Subcutaneous abdominal adipose tissue (tissue), 5 donors: ENCODE results near the gene TMEM52B.
"Not testable (repeated sequence)": the region's sequence is repeated elsewhere in the genome, so short reads cannot be mapped to it uniquely, and the experiment has no call there.

Source experiments
- H3K27ac ChIP-seq: one replicate; pipeline ENCODE4 v1.7.0; 2013; ENCODE audit warnings: low read depth, mild to moderate bottlenecking, inconsistent platforms, low read length, moderate library complexity
- H3K27me3 ChIP-seq, 5 donors: one replicate each; pipeline ENCODE4 v1.7.0; 2013; ENCODE audit warnings: low read length in 5 of 5, inconsistent platforms in 1 of 5; ENCODE audit not compliant: control insufficient read depth in 5 of 5, insufficient read depth in 4 of 5
- H3K36me3 ChIP-seq, 5 donors: one replicate each; pipeline ENCODE4 v1.7.0; 2013; ENCODE audit warnings: low read length in 5 of 5; ENCODE audit not compliant: control insufficient read depth in 5 of 5, insufficient read depth in 5 of 5
- H3K4me1 ChIP-seq, 5 donors: one replicate each; pipeline ENCODE4 v1.7.0; 2013; ENCODE audit warnings: low read length in 5 of 5, mild to moderate bottlenecking in 3 of 5, moderate library complexity in 1 of 5; ENCODE audit not compliant: control insufficient read depth in 5 of 5, insufficient read depth in 5 of 5
- H3K4me3 ChIP-seq, 5 donors: one replicate each; pipeline ENCODE4 v1.7.0; 2013; ENCODE audit warnings: low read length in 5 of 5, low read depth in 1 of 5
- H3K9ac ChIP-seq, 5 donors: one replicate each; pipeline ENCODE4 v1.7.0; 2013; ENCODE audit warnings: low read length in 5 of 5, mild to moderate bottlenecking in 4 of 5, moderate library complexity in 3 of 5
- H3K9me3 ChIP-seq, 5 donors: one replicate each; pipeline ENCODE4 v1.7.0; 2013; ENCODE audit warnings: low read length in 5 of 5; ENCODE audit not compliant: control insufficient read depth in 5 of 5
- donor health status: healthy.
- donor health status: healthy.
- donor health status: healthy.
- donor health status: healthy.
- donor health status: healthy.

TMEM52B gene

GRCh38 chr12:10215946-10216345 is 37.1 kb downstream of the TMEM52B start:
- peak overlapping the region in 2 of 5 donors; percentile 6 to 36 for H3K4me3 ChIP-seq
- H3K9ac ChIP-seq, H3K9me3 ChIP-seq, H3K27me3 ChIP-seq: not testable (repeated sequence)
- peak overlapping the region; percentile 99 for H3K27ac ChIP-seq
- H3K36me3 ChIP-seq: peaks cover 9 to 27% (median 15%) of the 10 kb centered on the region in 5 donors
- H3K4me1 ChIP-seq: peaks cover 9 to 47% (median 34%) of the 10 kb centered on the region in 5 donors

GRCh38 chr12:10218021-10218420 is 39.2 kb downstream of the TMEM52B start:
- Histone ChIP-seq H3K4me1 (peaks cover 9 to 49% (median 35%) of the 10 kb centered on the region in 5 donors), H3K9ac (no peak overlapping the region), H3K36me3 (peaks cover 26 to 48% (median 34%) of the 10 kb centered on the region in 5 donors), H3K4me3 (no peak overlapping the region), H3K9me3 (no peaks in the 10 kb centered on the region), H3K27ac (peak overlapping the region; percentile 77), H3K27me3 (no peaks in the 10 kb centered on the region)

DNA sequence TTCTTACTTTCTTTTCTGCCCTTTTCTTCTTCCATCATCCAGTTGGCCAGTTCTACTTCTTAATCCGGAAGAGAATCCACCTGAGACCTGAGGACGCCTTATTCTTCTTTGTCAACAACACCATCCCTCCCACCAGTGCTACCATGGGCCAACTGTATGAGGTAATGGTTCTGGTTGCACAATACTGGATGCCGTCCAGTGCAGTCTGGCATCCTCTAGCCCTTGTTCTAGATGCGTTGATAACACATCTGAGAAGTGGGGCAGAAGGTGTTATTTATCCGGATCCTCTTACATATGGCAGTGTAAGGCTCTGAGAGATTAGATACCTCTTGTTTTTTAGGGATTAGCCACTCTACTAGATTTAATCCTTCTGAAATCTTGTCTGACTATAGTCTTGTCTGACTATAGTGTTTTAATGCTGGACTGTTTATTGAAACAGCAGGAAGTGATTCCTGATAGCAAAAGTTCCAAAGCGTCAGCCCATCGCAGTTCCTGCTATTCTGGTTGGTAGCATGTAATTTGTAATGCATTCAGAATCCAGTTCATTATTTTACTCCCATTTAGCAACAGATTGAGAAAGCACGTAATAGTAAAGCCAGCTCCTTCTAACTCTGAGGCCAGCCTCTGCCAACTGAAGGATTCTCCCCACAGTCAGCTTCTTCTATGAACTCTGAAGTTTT is 41.7 kb downstream of the TMEM52B start:
- peak overlapping the region in 3 of 5 donors; percentile 10 to 53 (median 31) for H3K9ac ChIP-seq
- no peaks in the 10 kb centered on the region for H3K9me3 ChIP-seq
- H3K27ac ChIP-seq: peak overlapping the region; percentile 94
- peaks cover 9 to 32% (median 17%) of the 10 kb centered on the region in 5 donors for H3K4me1 ChIP-seq
- no peaks in the 10 kb centered on the region for H3K27me3 ChIP-seq
- H3K36me3 ChIP-seq: peaks cover 36 to 62% (median 48%) of the 10 kb centered on the region in 5 donors
- H3K4me3 ChIP-seq: peak overlapping the region in 1 of 5 donors; percentile 27

- peaks cover 9 to 30% (median 16%) of the 10 kb centered on the region in 5 donors for H3K4me1 ChIP-seq
- no peak overlapping the region for H3K27ac ChIP-seq
- H3K4me3 ChIP-seq: no peak overlapping the region
- H3K9me3 ChIP-seq: no peaks in the 10 kb centered on the region
- peaks cover 36 to 62% (median 48%) of the 10 kb centered on the region in 5 donors for H3K36me3 ChIP-seq
- no peak overlapping the region for H3K9ac ChIP-seq
- H3K27me3 ChIP-seq: no peaks in the 10 kb centered on the region
Measured at GRCh38 chr12:10221846-10222245, 43.0 kb downstream of the TMEM52B start.

GRCh38 chr12:10223208-10223607 is 44.4 kb downstream of the TMEM52B start:
- H3K27me3 ChIP-seq: no peaks in the 10 kb centered on the region
- H3K36me3 ChIP-seq: peaks cover 36 to 56% (median 46%) of the 10 kb centered on the region in 5 donors
- no peaks in the 10 kb centered on the region for H3K9me3 ChIP-seq
- no peak overlapping the region for H3K4me3 ChIP-seq
- H3K27ac ChIP-seq: no peak overlapping the region
- peaks cover 9 to 18% (median 13%) of the 10 kb centered on the region in 5 donors for H3K4me1 ChIP-seq
- H3K9ac ChIP-seq: no peak overlapping the region

DNA sequence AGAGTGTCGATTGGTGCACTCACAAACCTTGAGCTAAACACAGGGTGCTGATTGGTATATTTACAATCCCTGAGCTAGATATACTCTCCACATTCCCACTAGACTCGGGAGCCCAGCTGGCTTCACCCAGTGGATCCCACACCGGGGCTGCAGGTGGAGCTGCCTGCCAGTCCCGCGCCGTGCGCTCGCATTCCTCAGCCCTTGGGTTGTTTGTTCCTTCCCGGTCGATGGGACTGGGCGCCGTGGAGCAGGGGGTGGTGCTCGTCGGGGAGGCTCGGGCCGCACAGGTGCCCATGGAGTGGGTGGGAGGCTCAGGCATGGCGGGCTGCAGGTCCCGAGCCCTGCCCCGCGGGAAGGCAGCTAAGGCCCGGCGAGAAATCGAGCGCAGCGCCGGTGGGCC is 46.6 kb downstream of the TMEM52B start:
- H3K9ac ChIP-seq, H3K4me1 ChIP-seq, H3K27ac ChIP-seq, H3K9me3 ChIP-seq, H3K27me3 ChIP-seq, H3K4me3 ChIP-seq: not testable (repeated sequence)
- H3K36me3 ChIP-seq: peaks cover 31 to 42% (median 38%) of the 10 kb centered on the region in 5 donors

DNA sequence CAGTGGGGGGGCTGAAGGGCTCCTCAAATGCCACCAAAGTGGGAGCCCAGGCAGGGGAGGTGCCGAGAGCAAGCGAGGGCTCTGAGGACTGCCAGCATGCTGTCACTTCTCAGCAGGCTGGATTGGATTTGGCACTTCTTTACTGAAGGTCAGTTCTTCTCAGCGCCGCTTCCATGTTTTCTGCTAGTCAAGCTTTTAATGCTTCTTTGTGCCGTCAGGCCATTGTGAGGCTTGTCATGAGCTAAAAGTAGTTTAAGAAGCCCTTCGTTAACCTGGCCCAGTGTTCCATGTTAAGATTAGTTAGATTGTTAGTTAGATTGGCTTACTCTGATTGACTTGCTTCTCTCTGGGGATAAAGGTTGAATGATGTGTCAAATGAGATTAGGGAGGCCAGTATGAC is 47.3 kb downstream of the TMEM52B start:
- Histone ChIP-seq H3K9ac (no peak overlapping the region), H3K36me3 (peaks cover 26 to 36% (median 33%) of the 10 kb centered on the region in 5 donors), H3K27ac (no peak overlapping the region), H3K27me3 (no peaks in the 10 kb centered on the region), H3K4me1 (peaks cover 0 to 3% (median 0%) of the 10 kb centered on the region in 5 donors), H3K4me3 (no peak overlapping the region), H3K9me3 (no peaks in the 10 kb centered on the region)

DNA sequence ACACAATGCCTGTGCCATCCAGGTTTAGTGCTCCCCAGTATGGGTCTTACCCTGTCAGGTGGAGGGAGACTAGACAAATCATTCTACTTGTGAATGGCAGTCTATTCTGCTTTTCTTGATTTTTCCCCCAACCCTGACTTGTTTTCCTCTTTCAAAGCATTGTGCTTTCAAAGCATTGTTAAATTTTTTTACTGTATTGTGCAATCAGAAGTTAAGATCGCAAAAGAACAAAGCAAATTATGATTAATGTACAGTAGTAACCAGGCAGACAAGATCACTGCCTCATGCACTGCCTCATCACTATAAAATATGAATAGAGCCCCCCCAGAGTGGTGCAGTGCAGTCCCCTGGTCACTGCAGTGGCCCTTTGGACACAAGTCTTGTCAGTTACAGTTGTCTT is 47.9 kb downstream of the TMEM52B start:
- no peak overlapping the region for H3K27ac ChIP-seq

GRCh38 chr12:10227648-10228047 is 48.8 kb downstream of the TMEM52B start:
- H3K36me3 ChIP-seq: peaks cover 13 to 20% (median 18%) of the 10 kb centered on the region in 5 donors
- no peak overlapping the region for H3K9ac ChIP-seq
- H3K9me3 ChIP-seq: no peaks in the 10 kb centered on the region
- no peaks in the 10 kb centered on the region for H3K4me1 ChIP-seq
- no peaks in the 10 kb centered on the region for H3K27me3 ChIP-seq
- H3K4me3 ChIP-seq: no peak overlapping the region
- no peak overlapping the region for H3K27ac ChIP-seq

More for the DNA sequence above, 47.9 kb downstream of the TMEM52B start:
- Histone ChIP-seq H3K27me3 (no peaks in the 10 kb centered on the region), H3K9ac (no peak overlapping the region), H3K4me3 (no peak overlapping the region), H3K9me3 (no peaks in the 10 kb centered on the region), H3K36me3 (peaks cover 20 to 29% (median 27%) of the 10 kb centered on the region in 5 donors), H3K4me1 (no peaks in the 10 kb centered on the region)

GRCh38 chr12:10234562-10234961 is 55.7 kb downstream of the TMEM52B start:
- Histone ChIP-seq H3K9ac (no peak overlapping the region), H3K27me3 (no peaks in the 10 kb centered on the region), H3K27ac (no peak overlapping the region), H3K9me3 (peaks cover 0 to 7% (median 0%) of the 10 kb centered on the region in 5 donors), H3K36me3 (no peaks in the 10 kb centered on the region), H3K4me3 (no peak overlapping the region), H3K4me1 (no peaks in the 10 kb centered on the region)
